HG02763 (cell line): ENCODE results near the gene APOBEC3A.
"Not testable (repeated sequence)": the region's sequence is repeated elsewhere in the genome, so short reads cannot be mapped to it uniquely, and the experiment has no call there.

Source experiments
- ATAC-seq: cut with Tn5 transposase; IDR thresholded peaks from one replicate; pipeline ENCODE4 v1.9.1; 2021; ENCODE audit warnings: mild to moderate bottlenecking, moderate library complexity; ENCODE audit not compliant: unreplicated experiment

The APOBEC3A gene

DNA sequence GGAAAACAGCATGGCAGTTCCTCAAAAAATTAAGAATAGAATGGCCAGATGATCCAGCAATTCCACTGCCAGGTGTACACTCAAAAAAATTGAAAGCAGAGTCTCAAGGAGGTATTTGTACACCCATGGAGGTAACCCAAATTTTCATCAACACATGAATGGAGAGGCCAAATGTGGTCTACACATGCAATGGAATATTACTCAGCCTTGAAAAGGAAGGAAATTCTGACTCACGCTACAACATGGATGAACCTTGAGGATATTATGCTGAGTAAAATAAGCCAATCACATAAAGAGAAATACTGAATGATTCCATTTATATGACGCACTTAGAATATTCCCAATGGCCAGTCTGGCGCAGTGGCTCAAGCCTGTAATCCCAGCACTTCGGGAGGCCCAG lies 19.9 kb downstream of the APOBEC3A start:
- not testable (repeated sequence) for ATAC-seq

GRCh38 chr22:38980587-38980986 lies 23.2 kb downstream of the APOBEC3A start:
- not testable (repeated sequence) for ATAC-seq

GRCh38 chr22:38981005-38981991 lies 23.9 kb downstream of the APOBEC3A start:
- ATAC-seq = no peak

- no peak for ATAC-seq
Measured at GRCh38 chr22:38981992-38982927, 24.9 kb downstream of the APOBEC3A start, which contains the start of gene APOBEC3B. Gene APOBEC3B, plus strand, starts transcription at chr22:38982347. Its CDS starts 107 bp downstream, at chr22:38982454.

DNA sequence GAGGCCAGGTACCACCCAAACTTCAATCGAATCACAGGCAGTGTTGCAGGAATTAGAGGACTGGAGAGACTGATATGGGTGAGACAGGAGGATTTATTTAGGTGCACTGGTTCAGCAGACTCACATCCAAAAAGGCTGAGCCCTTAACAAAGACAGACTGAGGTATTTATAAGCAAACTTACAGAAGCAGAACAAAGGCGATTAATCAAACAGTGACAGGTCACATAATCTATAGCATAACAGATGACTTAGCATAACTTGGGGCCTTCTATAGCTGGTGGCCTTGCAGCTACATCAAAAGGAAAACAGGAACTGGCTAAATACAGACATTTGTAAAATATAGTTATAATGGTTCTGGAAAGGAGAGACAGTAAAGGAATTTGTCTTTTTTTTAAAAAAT lies 26.8 kb downstream of the APOBEC3A start:
- no peak for ATAC-seq

GRCh38 chr22:38984784-38985757 lies 27.7 kb downstream of the APOBEC3A start:
- ATAC-seq = peak; percentile 70

DNA sequence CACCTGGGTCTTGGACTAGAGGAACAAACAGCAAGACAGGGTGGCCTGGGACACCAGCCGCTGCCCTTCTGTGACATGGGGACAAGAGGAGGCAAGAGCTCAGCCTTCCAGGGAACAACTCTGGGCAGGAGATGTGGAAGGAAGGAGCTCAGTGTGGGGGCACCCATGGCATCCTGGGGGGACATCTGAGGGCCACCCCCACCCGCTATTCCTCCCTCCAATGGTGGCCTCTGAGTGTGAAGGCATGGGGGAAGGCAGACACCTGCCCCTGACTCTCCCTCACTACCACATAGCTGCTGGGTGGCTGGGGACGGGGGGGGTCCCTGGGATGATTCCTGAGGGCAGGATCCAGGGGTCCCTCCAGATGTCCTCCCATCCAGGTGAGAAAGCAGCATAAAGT lies 29.2 kb downstream of the APOBEC3A start:
- ATAC-seq = no peak

DNA sequence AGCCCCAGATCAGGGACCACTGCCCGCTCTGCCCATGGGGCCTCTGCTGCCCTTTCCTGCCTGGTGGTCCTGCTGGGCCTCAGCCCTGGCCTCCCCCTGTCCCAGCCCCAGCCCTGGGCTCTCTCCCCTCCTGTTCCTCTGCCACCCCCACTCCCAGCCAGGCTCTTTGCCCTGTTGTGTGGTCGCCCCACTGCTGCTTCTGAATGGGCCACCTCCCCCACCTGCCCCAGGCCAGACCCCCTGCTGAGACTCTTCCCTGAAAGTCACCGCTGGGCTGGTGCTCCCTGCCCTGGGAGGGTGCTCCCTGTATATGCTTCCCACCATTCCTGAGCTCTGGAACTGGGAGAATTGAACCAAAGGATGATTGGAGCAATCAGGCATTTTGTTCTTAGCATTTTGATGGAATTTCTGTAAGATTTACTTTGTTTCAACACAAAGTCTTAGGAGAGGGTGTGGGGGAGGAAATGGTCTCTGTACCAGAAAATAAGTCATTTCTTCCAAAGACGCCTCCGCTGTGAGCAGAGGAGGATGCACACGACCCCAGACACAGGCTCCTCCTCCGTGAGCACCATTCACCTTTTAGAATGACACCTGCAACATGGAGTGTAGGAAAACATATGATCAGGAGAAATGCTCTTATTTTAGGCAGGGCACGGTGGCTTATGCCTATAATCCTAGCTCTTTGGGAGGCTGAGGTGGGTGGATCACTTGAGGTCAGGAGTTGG lies 29.9 kb downstream of the APOBEC3A start:
- no peak for ATAC-seq

GRCh38 chr22:38989466-38989865 lies 32.1 kb downstream of the APOBEC3A start:
- ATAC-seq = no peak

- ATAC-seq = not testable (repeated sequence)
Measured at GRCh38 chr22:38992871-38993371, 35.5 kb downstream of the APOBEC3A start.

GRCh38 chr22:38996105-38996504 lies 38.7 kb downstream of the APOBEC3A start:
- no peak for ATAC-seq

GRCh38 chr22:38997518-38997917 lies 40.1 kb downstream of the APOBEC3A start:
- ATAC-seq = no peak

DNA sequence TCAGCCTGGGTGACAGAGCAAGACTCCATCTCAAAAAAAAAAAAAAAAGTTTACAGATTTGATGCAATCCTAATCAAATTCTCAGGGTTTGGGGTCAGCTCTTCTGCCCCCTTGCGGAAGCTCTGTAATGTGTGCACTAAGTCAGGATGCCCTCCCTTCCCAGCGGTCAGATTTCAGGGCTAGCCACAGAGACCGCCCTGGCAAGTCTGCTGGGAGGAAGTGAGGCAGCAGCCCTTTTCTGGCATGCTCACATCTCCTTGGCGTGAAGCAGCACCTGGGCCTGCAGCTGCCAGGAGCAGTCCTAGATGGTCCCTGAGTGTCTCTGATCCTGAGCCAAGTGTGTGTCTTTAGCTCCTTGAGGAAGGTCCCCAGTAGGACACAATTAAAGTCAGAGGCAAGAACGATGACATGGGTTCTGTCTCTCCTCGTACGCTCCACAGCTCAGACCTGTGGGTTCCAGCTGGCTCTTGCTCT lies 45.8 kb downstream of the APOBEC3A start:
- ATAC-seq = peak; percentile 87

GRCh38 chr22:39007177-39007576 lies 49.8 kb downstream of the APOBEC3A start:
- no peak for ATAC-seq

DNA sequence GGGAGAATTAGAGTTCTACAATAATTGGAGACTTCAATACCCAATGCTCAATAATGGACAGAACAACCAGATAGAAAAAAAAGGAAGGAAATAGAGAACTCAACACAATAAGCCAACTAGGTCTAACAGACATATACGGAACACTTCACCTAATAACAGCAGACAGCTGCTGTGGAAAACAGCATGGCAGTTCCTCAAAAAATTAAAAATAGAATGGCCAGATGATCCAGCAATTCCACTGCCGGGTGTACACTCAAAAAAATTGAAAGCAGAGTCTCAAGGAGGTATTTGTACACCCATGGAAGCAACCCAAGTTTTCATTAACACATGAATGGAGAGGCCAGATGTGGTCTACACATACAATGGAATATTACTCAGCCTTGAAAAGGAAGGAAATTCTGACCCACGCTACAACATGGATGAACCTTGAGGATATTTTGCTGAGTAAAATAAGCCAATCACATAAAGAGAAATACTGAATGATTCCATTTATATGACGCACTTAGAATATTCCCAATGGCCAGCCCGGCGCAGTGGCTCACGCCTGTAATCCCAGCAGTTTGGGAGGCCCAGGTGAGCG lies 51.0 kb downstream of the APOBEC3A start:
- ATAC-seq = not testable (repeated sequence)

- no peak for ATAC-seq
Measured at GRCh38 chr22:39010946-39011345, 53.5 kb downstream of the APOBEC3A start.
